ENCODE measurements around the gene ERP27. TPM values are rescaled to one million over a fixed set of nuclear protein-coding genes. Genes with fewer than 3 reads are reported as not detected.

The ERP27 gene
- total RNA-seq, 1 donor from 2014 or later: 58.1 TPM

- H3K9me3 Mint-ChIP-seq: peaks cover 4% of the 10 kb centered on the region
- no peak for DNase-seq (ENCODE audit: low spot score in 2 of 2, unreplicated experiment in 2 of 2)
- H3K4me3 Mint-ChIP-seq: no peak overlapping the region
- H3K27ac Mint-ChIP-seq: no peak overlapping the region
- TF ChIP-seq CTCF (IDR thresholded peaks at IDR 0.05; ENCODE audit: unreplicated experiment): no peak
- H3K36me3 Mint-ChIP-seq: peaks cover 11% of the 10 kb centered on the region
- H3K4me1 Mint-ChIP-seq: peaks cover 31% of the 10 kb centered on the region
- H3K27me3 Mint-ChIP-seq (ENCODE audit: low read depth): no peaks in the 10 kb centered on the region
Measured at GRCh38 chr12:14876833-14877232, 61.5 kb downstream of the ERP27 start.

- Mint-ChIP-seq H3K27me3 (ENCODE audit: low read depth) (no peaks in the 10 kb centered on the region), H3K4me1 (peaks cover 46% of the 10 kb centered on the region), H3K27ac (peak overlapping the region; percentile 22), H3K36me3 (peaks cover 5% of the 10 kb centered on the region), H3K9me3 (peaks cover 4% of the 10 kb centered on the region), H3K4me3 (no peak overlapping the region)
- no peak for TF ChIP-seq CTCF (IDR thresholded peaks at IDR 0.05; ENCODE audit: unreplicated experiment)
- no peak for DNase-seq (ENCODE audit: low spot score in 2 of 2, unreplicated experiment in 2 of 2)
Measured at GRCh38 chr12:14874882-14875281, 63.5 kb downstream of the ERP27 start.

GRCh38 chr12:14873440-14874185 lies 64.7 kb downstream of the ERP27 start:
- no peak for TF ChIP-seq CTCF (IDR thresholded peaks at IDR 0.05; ENCODE audit: unreplicated experiment)
- Mint-ChIP-seq H3K27me3 (ENCODE audit: low read depth) (no peaks in the 10 kb centered on the region), H3K4me1 (peaks cover 50% of the 10 kb centered on the region), H3K4me3 (no peak overlapping the region), H3K36me3 (no peaks in the 10 kb centered on the region), H3K27ac (peak overlapping the region; percentile 51), H3K9me3 (no peaks in the 10 kb centered on the region)
- no peak for DNase-seq (ENCODE audit: low spot score in 2 of 2, unreplicated experiment in 2 of 2)

GRCh38 chr12:14871886-14872285 lies 66.5 kb downstream of the ERP27 start:
- no peak overlapping the region for H3K27ac Mint-ChIP-seq
- H3K9me3 Mint-ChIP-seq: peaks cover 11% of the 10 kb centered on the region
- H3K27me3 Mint-ChIP-seq (ENCODE audit: low read depth): no peaks in the 10 kb centered on the region
- no peak for TF ChIP-seq CTCF (IDR thresholded peaks at IDR 0.05; ENCODE audit: unreplicated experiment)
- H3K36me3 Mint-ChIP-seq: peaks cover 10% of the 10 kb centered on the region
- DNase-seq (ENCODE audit: low spot score in 2 of 2, unreplicated experiment in 2 of 2): no peak
- H3K4me3 Mint-ChIP-seq: no peak overlapping the region
- H3K4me1 Mint-ChIP-seq: peaks cover 49% of the 10 kb centered on the region

GRCh38 chr12:14871247-14871646 lies 67.1 kb downstream of the ERP27 start:
- Mint-ChIP-seq H3K36me3 (peaks cover 11% of the 10 kb centered on the region), H3K4me3 (no peak overlapping the region), H3K27me3 (ENCODE audit: low read depth) (no peaks in the 10 kb centered on the region), H3K27ac (peak overlapping the region; percentile 4), H3K9me3 (peaks cover 13% of the 10 kb centered on the region), H3K4me1 (peaks cover 49% of the 10 kb centered on the region)
- DNase-seq (ENCODE audit: low spot score in 2 of 2, unreplicated experiment in 2 of 2): no peak
- no peak for TF ChIP-seq CTCF (IDR thresholded peaks at IDR 0.05; ENCODE audit: unreplicated experiment)

All from mesothelial cell of epicardium (in vitro differentiated cells).